DOHH2 (cell line): ENCODE data around the gene TPST1.

ENCODE experiments used
- H3F3A ChIP-seq: fragments of 200-600 bp; sonication (generic), shearing (Covaris generic); 2 replicates; pipeline ENCODE4 v1.6.0; 2016; ENCODE audit warnings: antibody characterized with exemption, mild to moderate bottlenecking; ENCODE audit not compliant: control insufficient read depth, insufficient read depth
- H3K27ac ChIP-seq: fragments of 200-600 bp; sonication (generic); 2 replicates; pipeline ENCODE4 v1.5.1; 2014; ENCODE audit warnings: low read depth, mild to moderate bottlenecking, low read length, moderate library complexity
- H3K27me3 ChIP-seq: fragments of 200-600 bp; sonication (generic); 2 replicates; pipeline ENCODE4 v1.6.1; 2014; ENCODE audit warnings: mild to moderate bottlenecking, low read length, mixed read lengths; ENCODE audit not compliant: control insufficient read depth
- H3K36me3 ChIP-seq: fragments of 200-600 bp; sonication (generic); 2 replicates; pipeline ENCODE4 v1.6.1; 2014; ENCODE audit warnings: mild to moderate bottlenecking, low read length, moderate library complexity, mixed read lengths; ENCODE audit not compliant: control insufficient read depth
- H3K4me1 ChIP-seq: fragments of 200-600 bp; sonication (generic); 2 replicates; pipeline ENCODE4 v1.6.1; 2014; ENCODE audit warnings: mild to moderate bottlenecking, low read length, mixed read lengths; ENCODE audit not compliant: control insufficient read depth
- H3K4me2 ChIP-seq: fragments of 200-600 bp; sonication (generic); 2 replicates; pipeline ENCODE4 v1.6.0; 2014; ENCODE audit warnings: mild to moderate bottlenecking, low read length, moderate library complexity
- H3K4me3 ChIP-seq: fragments of 200-600 bp; sonication (generic); 2 replicates; pipeline ENCODE4 v1.5.1; 2014; ENCODE audit warnings: mild to moderate bottlenecking, low read length, mixed read lengths
- H3K79me2 ChIP-seq: fragments of 200-600 bp; sonication (generic); 2 replicates; pipeline ENCODE4 v1.6.1; 2014; ENCODE audit warnings: mild to moderate bottlenecking, low read length, mixed read lengths; ENCODE audit not compliant: control insufficient read depth
- H3K9me2 ChIP-seq: fragments of 200-600 bp; sonication (generic); replicated peaks from 2 replicates; pipeline ENCODE4 v1.6.1; 2014; ENCODE audit warnings: mild to moderate bottlenecking, low read length, mixed read lengths; ENCODE audit not compliant: control insufficient read depth
- H3K9me3 ChIP-seq: fragments of 200-600 bp; sonication (generic); 2 replicates; pipeline ENCODE4 v1.6.1; 2014; ENCODE audit warnings: antibody characterized with exemption, low read length, mixed read lengths; ENCODE audit not compliant: control insufficient read depth, insufficient read depth
- H4K20me1 ChIP-seq: fragments of 200-600 bp; sonication (generic); 2 replicates; pipeline ENCODE4 v1.6.0; 2014; ENCODE audit warnings: low read depth, mild to moderate bottlenecking, antibody characterized with exemption, low read length, moderate library complexity; ENCODE audit not compliant: control insufficient read depth, insufficient read depth
- CTCF ChIP-seq: fragments of 200-600 bp; sonication (generic); IDR thresholded peaks from one replicate; pipeline ENCODE4 v1.5.1; 2014; ENCODE audit warnings: antibody characterized with exemption, mild to moderate bottlenecking, low read depth, low read length; ENCODE audit not compliant: poor library complexity, severe bottlenecking
- EZH2phosphoT487 ChIP-seq: fragments of 200-600 bp; sonication (generic); IDR thresholded peaks from 2 replicates; pipeline ENCODE4 v1.6.1; 2017; ENCODE audit warnings: borderline replicate concordance, mild to moderate bottlenecking, antibody characterized with exemption, low read length, moderate library complexity, mixed read lengths

TPST1 gene

GRCh38 chr7:66186991-66187390, 18.1 kb upstream of the TPST1 start:
- Histone ChIP-seq H3F3A (no peaks in the 10 kb centered on the region), H3K27ac (no peak overlapping the region), H3K9me2 (no peaks in the 10 kb centered on the region), H3K9me3 (no peaks in the 10 kb centered on the region), H3K4me1 (no peaks in the 10 kb centered on the region), H3K4me2 (no peak overlapping the region), H4K20me1 (no peaks in the 10 kb centered on the region), H3K79me2 (no peaks in the 10 kb centered on the region), H3K4me3 (no peak overlapping the region), H3K36me3 (no peaks in the 10 kb centered on the region), H3K27me3 (no peaks in the 10 kb centered on the region)
- TF ChIP-seq EZH2phosphoT487 (no peak), CTCF (no peak)

- no peak overlapping the region for H3K4me2 ChIP-seq
- no peak for TF ChIP-seq EZH2phosphoT487
- no peak for TF ChIP-seq CTCF
- no peak overlapping the region for H3K4me3 ChIP-seq
- H3K36me3 ChIP-seq, result no peaks in the 10 kb centered on the region
- H4K20me1 ChIP-seq, result no peaks in the 10 kb centered on the region
- H3K27me3 ChIP-seq, result no peaks in the 10 kb centered on the region
- no peaks in the 10 kb centered on the region for H3K9me3 ChIP-seq
- no peak overlapping the region for H3K27ac ChIP-seq
- H3K4me1 ChIP-seq, result no peaks in the 10 kb centered on the region
- H3K9me2 ChIP-seq, result no peaks in the 10 kb centered on the region
- no peaks in the 10 kb centered on the region for H3K79me2 ChIP-seq
- H3F3A ChIP-seq, result no peaks in the 10 kb centered on the region
Measured at GRCh38 chr7:66187905-66188304, 17.2 kb upstream of the TPST1 start.

GRCh38 chr7:66188645-66189044, 16.5 kb upstream of the TPST1 start:
- Histone ChIP-seq H3K4me1 (no peaks in the 10 kb centered on the region), H3K9me2 (no peaks in the 10 kb centered on the region), H4K20me1 (no peaks in the 10 kb centered on the region), H3K36me3 (no peaks in the 10 kb centered on the region), H3K9me3 (no peaks in the 10 kb centered on the region), H3K27ac (no peak overlapping the region), H3K27me3 (no peaks in the 10 kb centered on the region), H3K4me2 (no peak overlapping the region), H3K4me3 (no peak overlapping the region), H3F3A (no peaks in the 10 kb centered on the region), H3K79me2 (no peaks in the 10 kb centered on the region)
- TF ChIP-seq CTCF (no peak), EZH2phosphoT487 (no peak)
